Measurements from ENCODE around the gene KIF4A.

GRCh38 chrX:70422851-70423341, 133.0 kb downstream of the KIF4A start, which contains the start of gene GDPD2:
- no peak for TF ChIP-seq POLR2AphosphoS5 (IDR thresholded peaks at IDR 0.05; ENCODE audit: low read depth)
- TF ChIP-seq CTCF (IDR thresholded peaks at IDR 0.05; ENCODE audit: insufficient read depth, low read length) = no peak
- TF ChIP-seq GABPA (IDR thresholded peaks at IDR 0.05; ENCODE audit: low read depth) = no peak
